ENCODE data around the gene ENPP4.

DNA sequence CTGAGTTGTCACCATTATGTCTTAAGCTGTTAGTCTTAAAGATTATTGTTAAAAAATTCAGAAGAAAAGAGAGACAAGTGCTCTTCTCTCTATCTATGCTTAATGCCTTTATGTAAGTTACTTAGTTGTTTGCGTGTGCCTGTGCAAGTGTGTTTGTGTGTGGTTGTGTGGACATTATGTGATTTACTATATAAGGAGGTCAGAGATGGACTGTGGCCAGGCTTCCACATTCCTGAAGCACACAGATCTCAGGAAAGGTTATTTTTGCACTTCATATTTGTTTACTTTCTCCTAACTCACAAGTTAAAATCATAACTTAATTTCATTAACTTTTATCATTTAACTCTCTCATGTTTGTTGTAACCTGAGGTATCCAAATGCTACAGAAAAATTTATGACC, 14.5 kb downstream of the ENPP4 start:
- TF ChIP-seq SIN3A (IDR thresholded peaks at IDR 0.05; ENCODE audit: borderline replicate concordance, insufficient read depth, low read length), result no peak
- no peak for TF ChIP-seq POLR2AphosphoS5 (IDR thresholded peaks at IDR 0.05; ENCODE audit: low read depth, low read length)
